ENCODE measurements around the gene CDC25A. TPM values are rescaled to one million over a fixed set of nuclear protein-coding genes. Genes with fewer than 3 reads are reported as not detected.

CDC25A gene
- total RNA-seq: 0.83 TPM
- long read RNA-seq, partial matches to known transcripts: 0 of 1 reads
- long read RNA-seq, other reads (novel, unspliced or antisense): 1 of 1 reads

DNA sequence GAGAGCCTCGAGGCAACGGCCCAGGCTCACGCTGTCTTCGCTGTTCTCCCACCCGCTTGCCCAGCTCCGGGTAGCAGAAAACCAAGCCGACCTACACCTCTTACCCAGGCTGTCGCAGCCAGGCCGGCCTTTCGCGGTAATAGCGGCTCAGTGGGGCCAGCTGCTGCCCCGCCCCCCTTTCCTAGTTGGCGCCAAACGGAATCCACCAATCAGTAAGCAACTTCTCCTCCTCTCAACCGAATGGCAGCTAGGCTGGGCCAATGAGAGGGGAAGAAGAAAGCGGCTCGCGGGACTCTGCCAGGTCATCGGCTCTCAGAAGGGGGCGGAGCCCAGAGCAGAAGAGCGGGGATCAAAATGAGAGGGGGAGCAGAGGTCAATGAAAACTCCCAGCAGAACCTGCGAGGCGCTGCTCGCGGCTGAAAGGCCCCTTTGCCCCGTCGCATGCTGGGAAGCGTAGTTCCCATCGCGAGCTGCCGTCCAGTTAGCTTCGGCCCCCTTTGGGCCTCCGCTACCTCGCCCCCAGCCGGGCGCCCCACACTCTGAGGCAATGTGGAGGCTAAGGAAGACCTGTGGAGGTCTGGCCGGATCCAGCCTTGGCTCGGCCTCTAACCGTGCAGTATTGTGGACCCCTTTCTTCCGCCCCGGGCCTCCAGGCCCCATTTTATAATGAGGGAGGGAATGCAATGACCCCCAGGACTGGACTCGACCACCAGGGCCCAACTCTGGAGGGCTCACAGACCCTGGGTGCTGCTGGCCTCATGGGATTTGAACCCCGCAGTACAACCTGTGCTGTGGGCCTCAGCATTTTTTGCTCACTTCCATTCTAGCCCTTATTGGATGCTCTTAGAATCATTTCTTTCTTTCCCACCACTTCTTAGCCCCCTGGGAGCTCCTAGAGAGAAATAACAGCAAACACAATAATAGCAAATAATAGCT lies at the start of gene CDC25A:
Gene CDC25A, minus strand, starts transcription at position 152 of the 936 bp plus-strand sequence. CDS start 470 bp downstream, outside the sequence.
- TF ChIP-seq, protein P1, sequence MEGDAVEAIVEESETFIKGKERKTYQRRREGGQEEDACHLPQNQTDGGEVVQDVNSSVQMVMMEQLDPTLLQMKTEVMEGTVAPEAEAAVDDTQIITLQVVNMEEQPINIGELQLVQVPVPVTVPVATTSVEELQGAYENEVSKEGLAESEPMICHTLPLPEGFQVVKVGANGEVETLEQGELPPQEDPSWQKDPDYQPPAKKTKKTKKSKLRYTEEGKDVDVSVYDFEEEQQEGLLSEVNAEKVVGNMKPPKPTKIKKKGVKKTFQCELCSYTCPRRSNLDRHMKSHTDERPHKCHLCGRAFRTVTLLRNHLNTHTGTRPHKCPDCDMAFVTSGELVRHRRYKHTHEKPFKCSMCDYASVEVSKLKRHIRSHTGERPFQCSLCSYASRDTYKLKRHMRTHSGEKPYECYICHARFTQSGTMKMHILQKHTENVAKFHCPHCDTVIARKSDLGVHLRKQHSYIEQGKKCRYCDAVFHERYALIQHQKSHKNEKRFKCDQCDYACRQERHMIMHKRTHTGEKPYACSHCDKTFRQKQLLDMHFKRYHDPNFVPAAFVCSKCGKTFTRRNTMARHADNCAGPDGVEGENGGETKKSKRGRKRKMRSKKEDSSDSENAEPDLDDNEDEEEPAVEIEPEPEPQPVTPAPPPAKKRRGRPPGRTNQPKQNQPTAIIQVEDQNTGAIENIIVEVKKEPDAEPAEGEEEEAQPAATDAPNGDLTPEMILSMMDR (IDR thresholded peaks at IDR 0.05): no peak
- H3K27ac ChIP-seq: peak within 1 kb of the TSS; percentile 59
- DNase-seq: peak; percentile 96
- H3K36me3 ChIP-seq: no peaks in the 10 kb centered on the region
- ATAC-seq: peak; percentile 99
- peaks cover 14% of the 10 kb centered on the region for H3K4me1 ChIP-seq
- H3K9me3 ChIP-seq: no peaks in the 10 kb centered on the region
- intact Hi-C loops (cut with DNase I): no loop called here
- H3K27me3 ChIP-seq (ENCODE audit: low read depth): no peaks in the 10 kb centered on the region
- peak within 1 kb of the TSS; percentile 96 for H3K4me3 ChIP-seq

DNA sequence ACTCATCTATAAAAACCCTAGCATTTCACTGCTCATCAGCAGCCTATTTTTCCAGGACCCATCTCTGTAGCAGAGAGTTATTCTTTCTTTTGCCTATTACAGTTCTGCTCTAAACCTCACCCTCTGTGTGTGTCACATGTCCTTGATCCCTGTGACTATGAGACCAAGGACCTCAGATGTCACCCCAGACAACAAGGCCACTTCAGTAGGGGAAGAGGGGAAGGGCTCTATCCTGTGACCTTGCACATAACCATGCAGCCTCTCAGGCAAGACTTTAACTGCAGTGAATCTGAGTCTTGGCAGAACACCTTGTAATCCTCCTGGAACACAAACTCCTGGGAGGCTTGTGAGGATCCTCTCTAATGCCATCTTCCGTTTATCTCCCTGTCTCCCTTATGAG lies 48.3 kb upstream of the CDC25A start:
- H3K27me3 ChIP-seq (ENCODE audit: low read depth): no peaks in the 10 kb centered on the region
- peaks cover 26% of the 10 kb centered on the region for H3K4me1 ChIP-seq
- H3K4me3 ChIP-seq: no peak overlapping the region
- TF ChIP-seq, protein P1 (IDR thresholded peaks at IDR 0.05): no peak
- H3K27ac ChIP-seq: peak overlapping the region; percentile 18
- ATAC-seq (no peak), DNase-seq (no peak)
- no peaks in the 10 kb centered on the region for H3K36me3 ChIP-seq
- intact Hi-C loops (cut with DNase I): no loop called here
- H3K9me3 ChIP-seq: no peaks in the 10 kb centered on the region

- intact Hi-C loops (cut with DNase I): no loop called here
- H3K27me3 ChIP-seq (ENCODE audit: low read depth): no peaks in the 10 kb centered on the region
- TF ChIP-seq, protein P1 (IDR thresholded peaks at IDR 0.05): no peak
- ATAC-seq (no peak), DNase-seq (no peak)
- no peak overlapping the region for H3K4me3 ChIP-seq
- H3K9me3 ChIP-seq: no peaks in the 10 kb centered on the region
- H3K27ac ChIP-seq: no peak overlapping the region
- H3K36me3 ChIP-seq: no peaks in the 10 kb centered on the region
- H3K4me1 ChIP-seq: peaks cover 19% of the 10 kb centered on the region
Measured at GRCh38 chr3:48233542-48233941, 45.3 kb upstream of the CDC25A start.

DNA sequence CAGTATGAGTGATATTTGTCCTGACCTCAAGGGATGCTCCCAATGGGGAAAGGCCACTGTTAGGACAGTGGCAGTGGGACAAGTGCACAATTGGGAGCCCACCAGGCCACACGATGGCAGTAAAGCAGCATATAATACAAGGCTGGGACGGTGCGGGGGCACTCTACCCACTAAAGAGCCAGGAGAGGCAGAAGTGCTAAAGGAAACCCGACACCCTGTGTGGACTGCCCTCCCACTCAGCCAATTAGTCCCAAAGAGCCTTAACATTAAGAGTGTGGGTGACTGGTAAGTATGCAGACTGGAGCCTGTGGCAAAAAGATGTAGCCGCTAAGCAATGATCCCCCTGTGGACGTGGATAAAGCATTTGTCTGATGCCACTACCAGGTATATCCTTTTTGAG lies 44.5 kb upstream of the CDC25A start:
- no peaks in the 10 kb centered on the region for H3K27me3 ChIP-seq (ENCODE audit: low read depth)
- H3K9me3 ChIP-seq: no peaks in the 10 kb centered on the region
- TF ChIP-seq, protein P1 (IDR thresholded peaks at IDR 0.05): peak; percentile 75
- DNase-seq: peak; percentile 87
- H3K4me3 ChIP-seq: no peak overlapping the region
- intact Hi-C loops (cut with DNase I): no loop called here
- peak; percentile 97 for ATAC-seq
- H3K36me3 ChIP-seq: no peaks in the 10 kb centered on the region
- peaks cover 19% of the 10 kb centered on the region for H3K4me1 ChIP-seq
- no peak overlapping the region for H3K27ac ChIP-seq

DNA sequence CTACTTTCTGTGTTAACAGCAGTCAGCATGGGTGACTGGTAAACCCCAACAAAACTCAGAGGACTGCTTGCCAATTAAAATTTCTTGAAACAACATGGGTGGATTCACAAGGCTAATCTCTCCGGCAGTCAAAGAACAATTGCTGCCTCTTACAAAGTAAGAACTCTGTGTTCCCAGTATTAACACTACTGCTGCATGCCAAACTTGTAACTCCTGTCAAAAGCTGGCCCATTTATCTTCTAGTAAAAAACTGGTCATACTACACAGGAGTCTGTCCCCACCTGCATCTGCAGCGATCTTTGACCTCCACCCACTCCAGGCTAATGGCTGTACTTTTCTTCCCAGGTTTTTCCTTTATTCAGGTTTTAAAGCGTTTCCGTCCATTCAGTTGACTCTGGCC lies 44.0 kb upstream of the CDC25A start:
- TF ChIP-seq, protein P1 (IDR thresholded peaks at IDR 0.05): no peak
- intact Hi-C loops (cut with DNase I): no loop called here
- no peak overlapping the region for H3K27ac ChIP-seq
- no peak for ATAC-seq
- no peaks in the 10 kb centered on the region for H3K27me3 ChIP-seq (ENCODE audit: low read depth)
- peaks cover 19% of the 10 kb centered on the region for H3K4me1 ChIP-seq
- no peaks in the 10 kb centered on the region for H3K9me3 ChIP-seq
- H3K36me3 ChIP-seq: no peaks in the 10 kb centered on the region
- H3K4me3 ChIP-seq: no peak overlapping the region
- no peak for DNase-seq

Measured in lower lobe of right lung (tissue), 2 donors.